NCI-H187 (cell line): ENCODE results near the gene NASP.
"Not testable (repeated sequence)": the region's sequence is repeated elsewhere in the genome, so short reads cannot be mapped to it uniquely, and the experiment has no call there.

Experiments used
- DNase-seq, 2 experiments: peaks; one replicate each; lab custom pipeline; 2025; lab: John Stamatoyannopoulos, UW

The NASP gene

GRCh38 chr1:45569962-45570581 lies 13.8 kb upstream of the NASP start:
- DNase-seq: peak in 1 of 2 experiments; percentile 9

DNA sequence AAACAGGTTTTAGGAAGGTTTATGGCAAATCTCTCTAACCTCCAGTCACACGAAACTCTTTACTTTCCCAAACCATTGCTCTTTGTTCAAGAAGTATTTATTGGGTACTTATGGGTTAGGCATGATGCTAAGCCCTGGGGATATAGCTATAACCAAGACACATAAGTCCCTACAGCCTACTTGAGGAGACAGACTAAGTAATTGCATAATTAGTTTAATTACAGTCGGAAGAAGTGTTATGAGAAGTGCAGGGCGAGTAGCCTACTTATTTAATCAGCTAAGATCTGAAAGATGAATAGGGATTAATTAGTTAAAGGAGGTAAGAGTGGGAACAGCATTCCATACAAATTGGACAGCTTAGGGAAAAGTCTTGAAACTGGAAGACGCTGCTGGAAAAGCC lies 13.2 kb upstream of the NASP start:
- DNase-seq: no peak

GRCh38 chr1:45573231-45573804 lies 10.5 kb upstream of the NASP start:
- DNase-seq: no peak

- DNase-seq: no peak
Measured at GRCh38 chr1:45574105-45574626, 9.7 kb upstream of the NASP start.

GRCh38 chr1:45583264-45583665 lies 576 bp upstream of the NASP start:
- peak; percentile 90 to 93 for DNase-seq

GRCh38 chr1:45584351-45585109 lies 689 bp downstream of the NASP start:
- DNase-seq: peak; percentile 85 to 91

DNA sequence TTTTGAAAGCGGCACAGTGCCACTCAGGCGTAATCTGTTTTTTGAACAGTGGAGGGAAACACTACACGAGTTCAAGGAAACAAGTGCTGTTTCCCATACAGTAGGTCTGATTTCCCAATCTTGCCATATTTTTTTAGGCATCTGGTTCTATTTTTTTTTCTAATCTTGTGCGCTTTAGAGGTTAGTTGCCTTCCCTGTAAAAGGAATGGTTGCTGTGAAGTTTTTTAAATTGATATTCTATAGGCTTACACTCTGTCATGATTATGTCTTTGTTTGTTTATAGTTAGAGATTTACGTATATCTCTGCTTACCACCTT lies 1.2 kb downstream of the NASP start:
- no peak for DNase-seq

- DNase-seq: no peak
Measured at GRCh38 chr1:45585496-45586075, 1.7 kb downstream of the NASP start.

- no peak for DNase-seq
Measured at GRCh38 chr1:45586769-45587168, 2.9 kb downstream of the NASP start.

GRCh38 chr1:45589861-45590260 lies 6.0 kb downstream of the NASP start:
- no peak for DNase-seq

DNA sequence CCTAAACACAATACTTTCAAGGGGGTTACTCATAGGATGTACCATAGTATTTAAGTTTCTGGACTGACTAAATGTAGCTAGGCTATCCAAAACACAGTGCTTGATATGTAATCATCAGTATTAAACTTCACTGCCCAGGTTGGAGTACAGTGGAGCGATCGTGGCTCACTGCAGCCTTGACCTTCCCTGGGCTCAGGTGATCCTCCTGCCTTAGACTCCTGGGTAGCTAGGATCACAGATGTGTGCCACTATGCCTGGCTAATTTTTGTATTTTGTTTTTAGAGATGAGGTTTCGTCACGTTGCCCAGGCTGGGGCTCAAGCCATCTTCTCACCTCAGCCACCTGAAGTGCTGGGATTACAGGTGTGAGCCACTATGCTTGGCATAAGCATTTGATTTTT lies 10.6 kb downstream of the NASP start:
- DNase-seq: no peak

GRCh38 chr1:45596765-45597164 lies 12.9 kb downstream of the NASP start:
- not testable (repeated sequence) for DNase-seq

- DNase-seq: no peak
Measured at GRCh38 chr1:45604239-45604638, 20.4 kb downstream of the NASP start.

GRCh38 chr1:45607404-45608074 lies 23.7 kb downstream of the NASP start:
- DNase-seq: no peak

- DNase-seq: no peak
Measured at GRCh38 chr1:45608175-45609156, 24.6 kb downstream of the NASP start.

GRCh38 chr1:45610589-45611226 lies 26.9 kb downstream of the NASP start:
- no peak for DNase-seq

DNA sequence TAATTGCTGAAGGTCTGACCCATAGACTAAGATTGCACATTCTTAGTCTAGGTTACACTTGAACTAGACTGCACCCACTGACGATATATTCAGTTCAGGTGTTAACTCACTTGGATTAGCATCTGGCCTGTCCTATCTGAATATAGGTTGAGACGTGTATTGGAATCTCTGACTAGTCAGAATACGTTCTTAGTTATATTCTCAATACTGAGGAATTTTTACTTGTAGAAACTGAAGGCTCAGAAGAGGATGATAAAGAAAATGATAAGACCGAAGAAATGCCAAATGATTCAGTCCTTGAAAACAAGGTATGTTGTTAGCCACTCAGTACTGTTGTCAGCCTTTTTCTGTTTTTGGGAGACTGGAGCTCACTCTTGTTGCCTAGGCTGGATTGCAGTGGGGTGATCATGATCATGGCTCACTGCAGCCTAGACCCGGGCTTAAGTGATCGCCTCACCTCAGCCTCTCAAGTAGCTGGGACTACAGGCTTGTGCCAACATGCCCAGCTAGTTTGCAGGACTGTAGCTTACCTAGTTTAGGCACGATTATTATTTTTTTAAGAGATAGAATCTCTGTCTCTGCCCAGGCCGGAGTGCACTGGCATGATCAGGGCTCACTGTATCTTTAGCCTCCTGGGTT lies 29.2 kb downstream of the NASP start:
- no peak for DNase-seq

- no peak for DNase-seq
Measured at GRCh38 chr1:45615885-45616284, 32.0 kb downstream of the NASP start.

DNA sequence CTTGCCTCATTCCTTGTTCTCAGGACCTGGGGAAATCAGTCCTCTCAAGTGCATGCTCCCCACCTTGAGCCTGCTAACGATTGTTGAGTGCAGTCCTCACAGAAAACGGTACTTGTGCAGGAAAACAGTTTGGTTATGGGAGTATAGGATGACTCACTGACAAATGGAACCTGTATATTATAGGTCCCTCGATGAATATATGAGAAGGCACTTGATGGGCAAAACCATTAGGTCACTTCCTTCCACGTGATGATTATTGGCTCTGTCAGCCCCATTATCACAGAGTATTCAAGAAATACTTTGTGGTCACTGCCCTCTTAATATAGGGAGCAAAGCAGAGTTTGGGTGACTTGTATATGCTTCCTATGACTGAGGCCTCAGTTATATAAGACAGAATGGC lies 33.8 kb downstream of the NASP start:
- no peak for DNase-seq
